NCI-H2081 treated with DMSO at 0.1 percent for 48 hours (cell line): ENCODE results near the gene COX7C.
"Not testable (repeated sequence)": the region's sequence is repeated elsewhere in the genome, so short reads cannot be mapped to it uniquely, and the experiment has no call there.

Source experiments
- DNase-seq: peaks from one replicate; lab custom pipeline; 2025; lab: John Stamatoyannopoulos, UW

Gene COX7C, protein sequence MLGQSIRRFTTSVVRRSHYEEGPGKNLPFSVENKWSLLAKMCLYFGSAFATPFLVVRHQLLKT

DNA sequence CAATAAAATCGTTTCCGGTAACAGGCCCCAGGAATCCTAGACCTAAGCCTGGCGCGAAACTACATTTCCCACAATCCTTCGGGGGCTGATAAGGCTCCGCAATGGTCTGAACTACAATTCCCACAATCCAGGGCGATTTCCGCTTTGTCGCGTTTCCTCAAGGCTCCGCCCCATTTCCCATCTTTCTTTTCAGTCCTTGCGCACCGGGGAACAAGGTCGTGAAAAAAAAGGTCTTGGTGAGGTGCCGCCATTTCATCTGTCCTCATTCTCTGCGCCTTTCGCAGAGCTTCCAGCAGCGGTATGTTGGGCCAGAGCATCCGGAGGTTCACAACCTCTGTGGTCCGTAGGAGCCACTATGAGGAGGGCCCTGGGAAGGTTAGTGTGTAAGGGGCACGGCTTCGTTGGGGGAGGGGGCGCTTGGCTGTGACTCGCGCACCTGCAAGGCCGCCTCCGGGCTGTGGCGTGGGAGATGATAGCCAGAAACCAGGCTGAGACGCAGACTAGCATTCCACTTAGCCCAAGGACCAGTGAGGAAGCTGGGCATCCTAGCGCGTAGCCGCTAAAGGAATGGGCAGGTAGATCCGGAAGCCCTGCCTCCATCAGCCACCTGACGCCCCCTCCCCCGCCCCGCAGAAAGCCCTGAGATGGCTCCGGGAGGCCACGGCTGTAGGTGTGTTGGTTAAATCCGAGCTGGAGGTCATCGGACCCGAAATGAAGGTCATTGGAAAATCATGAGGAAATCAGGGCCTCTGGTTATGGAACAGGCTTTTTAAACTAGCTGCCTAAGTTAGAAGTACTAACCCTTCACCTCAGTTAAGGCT lies at the start of gene COX7C:
COX7C (plus strand) TSS at position 186 of the 821 bp plus-strand sequence; CDS start at position 301, 115 bp downstream.
- peak; percentile 90 for DNase-seq

DNA sequence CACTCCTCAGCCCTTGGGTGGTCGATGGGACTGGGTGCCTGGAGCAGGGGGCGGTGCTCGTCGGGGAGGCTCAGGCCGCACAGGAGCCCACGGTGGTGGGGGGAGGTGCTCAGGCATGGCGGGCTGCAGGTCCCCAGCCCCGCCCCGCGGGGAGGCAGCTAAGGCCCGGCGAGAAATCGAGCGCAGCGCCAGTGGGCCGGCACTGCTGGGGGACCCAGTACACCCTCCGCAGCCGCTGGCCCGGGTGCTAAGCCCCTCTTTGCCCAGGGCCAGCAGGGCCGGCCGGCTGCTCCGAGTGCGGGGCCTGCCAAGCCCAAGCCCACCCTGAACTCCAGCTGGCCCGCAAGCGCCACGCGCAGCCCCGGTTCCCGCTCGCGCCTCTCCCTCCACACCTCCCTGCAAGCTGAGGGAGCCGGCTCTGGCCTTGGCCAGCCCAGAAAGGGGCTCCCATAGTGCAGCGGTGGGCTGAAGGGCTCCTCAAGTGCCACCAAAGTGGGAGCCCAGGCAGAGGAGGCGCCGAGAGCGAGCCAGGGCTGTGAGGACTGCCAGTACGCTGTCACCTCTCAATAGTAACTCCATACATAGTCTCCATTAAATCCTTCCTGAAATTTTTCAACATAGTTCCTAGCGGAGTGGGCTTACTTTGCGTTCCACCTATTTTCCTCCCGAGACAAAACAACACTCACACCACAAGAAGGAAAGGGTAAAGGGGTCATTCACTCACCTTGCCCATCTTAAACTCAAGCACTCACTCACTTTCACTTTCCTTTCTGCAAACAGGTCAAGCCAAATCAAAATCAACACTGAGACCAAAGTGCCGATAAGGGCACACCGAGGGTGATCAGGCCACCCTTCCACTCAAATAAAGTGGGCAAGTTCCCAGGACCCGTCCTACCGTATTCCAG lies 48.0 kb upstream of the COX7C start:
- DNase-seq = not testable (repeated sequence)

DNA sequence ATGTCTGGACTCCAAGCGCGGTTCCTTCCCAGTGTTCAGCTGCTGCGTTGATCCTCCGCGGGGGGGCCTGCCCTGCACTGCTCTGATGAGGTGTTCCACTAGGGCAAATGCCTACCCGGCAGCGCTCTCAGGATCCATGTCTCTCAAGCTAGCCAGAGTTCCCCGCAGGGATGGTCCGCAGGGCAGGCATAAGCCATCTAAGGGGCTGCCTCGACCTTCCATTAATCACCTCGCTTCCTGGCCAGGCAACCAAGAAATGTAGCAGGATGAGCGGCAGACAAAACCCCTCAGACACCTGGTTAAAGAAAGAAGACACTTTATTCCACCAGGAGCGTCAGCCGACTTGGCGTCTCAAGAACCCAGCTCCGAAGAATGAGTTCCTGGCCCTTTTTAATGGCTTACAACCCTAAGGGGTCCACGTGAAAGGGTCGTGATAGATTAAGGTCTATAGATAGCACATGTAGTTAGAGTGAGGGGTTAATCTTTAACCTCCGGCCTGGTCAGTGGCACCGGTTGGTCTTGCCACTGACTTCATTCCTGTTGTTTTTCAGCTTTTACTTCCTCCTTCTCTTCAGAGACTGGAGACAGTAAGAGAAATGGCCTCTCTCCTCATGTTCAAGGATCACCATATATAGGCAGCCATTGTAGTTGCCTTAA lies 47.2 kb upstream of the COX7C start:
- DNase-seq = no peak

DNA sequence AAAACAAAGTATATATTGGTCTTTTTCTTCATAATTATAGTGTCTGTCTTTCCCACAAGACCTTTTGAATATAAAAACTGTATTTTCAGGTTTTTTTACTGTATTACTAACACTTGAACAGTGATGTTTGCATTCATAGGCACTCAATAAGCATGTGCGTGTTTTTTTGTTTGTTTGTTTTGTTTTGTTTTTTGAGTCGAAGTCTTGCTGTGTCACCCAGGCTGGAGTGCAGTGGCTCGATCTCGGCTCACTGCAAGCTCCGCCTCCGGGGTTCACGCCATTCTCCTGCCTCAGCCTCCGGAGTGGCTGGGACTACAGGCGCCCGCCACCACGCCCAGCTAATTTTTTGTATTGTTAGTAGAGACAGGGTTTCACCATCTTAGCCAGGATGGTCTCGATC lies 46.6 kb upstream of the COX7C start:
- DNase-seq = not testable (repeated sequence)

DNA sequence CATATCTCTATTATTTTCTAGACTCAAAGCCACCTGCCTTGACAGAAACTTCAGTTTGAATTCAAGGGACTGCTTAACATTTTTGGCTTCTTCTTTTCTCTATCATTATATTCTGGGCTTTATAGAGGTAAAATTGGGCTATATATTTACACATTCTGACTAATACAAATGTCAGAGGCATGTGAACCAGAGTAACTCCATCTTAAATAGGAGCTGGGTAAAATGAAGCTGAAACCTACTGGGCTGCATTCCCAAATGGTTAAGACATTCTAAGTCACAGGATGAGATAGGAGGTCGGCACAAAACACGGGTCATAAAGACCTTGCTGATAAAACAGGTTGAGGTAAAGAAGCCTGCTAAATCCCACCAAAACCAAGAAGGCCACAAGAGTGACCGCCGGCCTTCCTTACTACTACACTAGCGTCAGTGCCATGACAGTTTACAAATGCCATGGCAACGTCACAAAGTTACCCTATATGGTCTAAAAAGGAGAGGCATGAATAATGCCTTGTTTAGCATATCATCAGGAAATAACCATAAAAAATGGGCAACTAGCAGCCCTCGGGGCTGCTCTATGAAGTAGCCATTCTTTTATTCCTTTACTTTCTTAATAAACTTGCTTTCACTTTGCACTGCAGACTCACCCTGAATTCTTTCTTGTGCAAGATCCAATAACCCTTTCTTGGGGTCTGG lies 44.8 kb upstream of the COX7C start:
- no peak for DNase-seq

DNA sequence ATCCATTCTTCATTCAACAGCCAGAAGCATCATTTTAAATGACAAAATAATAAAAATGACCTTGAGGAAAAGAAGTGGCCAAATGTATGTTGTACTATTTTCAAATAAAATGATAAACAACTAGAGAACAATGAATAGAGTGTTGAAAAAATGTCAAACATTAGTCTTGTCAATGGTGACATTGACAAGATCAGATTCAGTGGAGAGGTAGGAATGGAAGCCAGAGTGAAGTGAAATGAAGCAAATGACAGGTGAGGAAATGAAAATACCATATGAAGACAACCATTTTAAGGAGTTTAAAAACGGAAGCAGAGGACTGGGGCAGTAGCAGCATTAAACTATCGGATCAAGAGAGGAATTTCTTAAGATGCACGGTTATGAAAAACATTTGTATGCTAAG lies 38.2 kb upstream of the COX7C start:
- DNase-seq = no peak

DNA sequence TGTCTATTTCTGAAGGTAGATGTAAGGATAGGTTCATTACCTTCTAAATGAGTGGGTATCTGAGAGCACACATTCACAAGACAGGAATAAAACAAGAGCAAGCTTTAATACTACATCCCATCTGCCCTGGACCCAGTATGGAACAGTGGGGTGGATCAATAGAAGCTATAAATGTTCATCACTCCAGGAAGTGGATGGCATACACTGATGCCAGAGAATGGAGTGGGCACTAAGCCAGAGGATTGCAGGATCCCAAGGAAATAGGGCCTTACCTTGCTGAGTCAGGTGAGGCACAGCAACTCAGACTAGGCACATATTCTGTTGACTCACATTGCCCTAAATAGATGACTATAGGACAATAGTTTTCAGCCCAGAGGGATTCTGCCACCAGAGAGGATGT lies 21.3 kb upstream of the COX7C start:
- DNase-seq = no peak

DNA sequence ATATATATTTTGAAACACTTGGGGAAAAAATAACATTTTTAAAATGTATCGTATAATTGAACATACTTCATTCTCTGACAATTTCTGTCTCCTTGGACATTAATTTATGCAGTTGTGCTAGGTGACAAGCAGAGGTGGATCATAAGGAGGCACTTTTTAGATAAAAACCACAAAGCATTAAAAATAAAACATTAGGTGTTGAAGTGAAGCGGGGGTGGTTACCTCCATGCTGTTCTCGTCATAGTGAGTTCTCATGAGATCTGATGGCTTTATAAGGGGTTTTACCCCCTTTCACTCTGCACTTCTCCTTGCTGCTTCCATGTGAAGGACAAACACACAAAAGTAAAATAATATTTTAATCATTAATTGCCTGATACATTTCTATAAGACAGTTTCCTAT lies 11.9 kb upstream of the COX7C start:
- DNase-seq = no peak

DNA sequence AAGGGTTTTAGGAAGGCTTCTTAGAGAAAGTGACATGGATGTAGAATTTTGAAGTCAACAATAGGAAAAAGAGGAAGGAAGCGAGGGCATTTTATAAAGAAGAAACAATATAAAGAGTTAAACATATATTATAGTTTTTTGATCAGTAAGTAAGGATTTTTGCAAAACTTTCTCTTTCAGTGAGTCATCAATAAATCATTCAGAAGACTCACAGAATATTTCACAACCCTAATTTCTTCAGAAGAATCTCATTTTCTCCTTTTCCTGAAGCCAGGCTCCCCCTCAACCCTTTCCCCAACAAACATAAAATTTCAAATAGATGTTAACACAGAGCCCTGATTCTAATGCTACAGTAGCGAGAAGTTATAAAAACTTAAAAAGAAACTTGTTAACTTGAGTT lies 4.3 kb upstream of the COX7C start:
- no peak for DNase-seq

DNA sequence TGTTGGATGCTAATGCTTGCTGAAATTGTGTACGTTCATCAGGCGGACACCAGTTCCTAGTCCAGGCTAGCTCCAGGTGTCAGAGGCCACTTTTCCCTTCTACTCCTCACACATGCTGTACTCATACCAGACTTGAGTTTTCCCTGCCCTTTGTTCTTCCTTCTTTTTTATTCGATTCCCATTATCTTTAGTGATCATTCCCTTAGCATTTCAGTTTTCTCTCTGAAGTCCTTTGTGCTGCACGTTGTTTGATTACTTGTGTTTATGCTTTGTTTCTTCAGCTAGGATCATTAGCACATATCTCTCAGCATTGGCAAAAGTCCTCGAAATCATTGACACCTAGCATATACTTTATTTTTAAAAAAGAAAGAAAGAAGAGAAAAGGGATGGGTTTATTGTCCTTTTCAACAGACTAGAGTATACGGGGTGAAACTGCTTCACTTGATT lies 409 bp upstream of the COX7C start:
- no peak for DNase-seq

DNA sequence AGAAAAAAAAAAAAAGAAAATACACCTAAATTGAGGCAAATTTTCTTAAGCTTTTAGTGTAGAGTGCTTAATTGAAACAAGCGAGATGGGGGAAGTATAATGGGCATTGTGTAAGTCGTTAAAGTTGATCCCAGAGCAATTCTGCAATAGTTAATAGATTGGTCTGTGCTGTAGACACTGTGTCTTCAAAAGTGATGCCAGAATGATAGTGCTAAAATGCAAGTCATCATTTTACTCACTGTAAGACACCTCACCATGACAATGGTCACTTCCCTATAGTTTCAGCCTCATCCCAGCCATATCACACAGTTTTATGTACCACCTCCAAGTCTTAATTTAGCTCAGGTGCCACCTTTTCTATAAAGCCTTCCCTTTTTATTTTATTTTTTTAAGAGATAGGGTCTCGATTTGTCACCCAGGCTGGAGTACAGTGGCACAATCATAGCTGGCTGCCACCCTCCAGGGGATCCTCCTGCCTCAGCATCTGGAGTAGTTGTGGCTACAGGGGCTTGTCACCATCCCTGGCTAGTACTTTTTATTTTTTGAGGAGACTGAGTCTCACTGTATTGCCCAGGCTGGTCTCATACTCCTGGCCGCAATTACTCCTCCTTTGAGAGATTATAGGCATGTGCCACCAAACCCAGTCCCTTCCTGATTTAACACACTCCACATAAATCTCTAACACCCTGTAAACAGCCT lies 6.2 kb downstream of the COX7C start:
- no peak for DNase-seq

DNA sequence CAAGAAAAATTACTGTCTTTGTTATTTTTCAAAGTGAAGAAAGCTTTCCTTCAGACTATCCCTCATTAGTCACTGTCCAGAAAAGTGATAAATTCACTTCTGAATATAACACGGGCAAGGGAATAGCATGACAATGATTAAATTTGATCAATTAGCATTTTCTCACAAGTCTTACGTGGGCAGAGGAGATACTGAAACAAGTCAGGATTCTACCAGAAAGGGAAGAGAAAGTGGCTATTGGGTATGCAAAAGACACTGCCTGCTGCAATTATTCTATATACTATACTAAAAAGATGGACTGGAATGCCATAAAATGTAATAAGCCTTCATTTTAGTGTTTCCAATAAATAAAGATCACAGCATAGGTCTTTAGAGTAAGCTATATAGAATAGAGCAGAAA lies 7.4 kb downstream of the COX7C start:
- DNase-seq = no peak

DNA sequence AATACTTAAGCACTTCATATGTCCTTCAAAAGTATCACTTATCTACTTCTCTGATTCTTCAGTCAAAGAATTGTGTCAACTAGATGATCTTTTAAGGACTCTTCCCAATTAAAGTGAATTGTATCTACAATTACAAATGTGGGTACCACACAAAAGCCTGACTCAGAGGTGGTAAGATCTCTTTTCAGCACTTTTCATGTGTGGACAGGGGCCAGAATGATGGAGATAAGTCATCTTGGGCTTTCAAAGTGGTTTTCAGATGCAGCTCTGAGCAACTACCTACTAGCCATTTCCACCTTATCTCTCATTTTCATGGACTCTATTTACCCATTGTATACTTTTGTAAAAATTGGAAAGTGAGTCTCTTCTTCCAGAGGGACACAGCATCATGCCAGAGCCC lies 8.4 kb downstream of the COX7C start:
- DNase-seq = no peak

DNA sequence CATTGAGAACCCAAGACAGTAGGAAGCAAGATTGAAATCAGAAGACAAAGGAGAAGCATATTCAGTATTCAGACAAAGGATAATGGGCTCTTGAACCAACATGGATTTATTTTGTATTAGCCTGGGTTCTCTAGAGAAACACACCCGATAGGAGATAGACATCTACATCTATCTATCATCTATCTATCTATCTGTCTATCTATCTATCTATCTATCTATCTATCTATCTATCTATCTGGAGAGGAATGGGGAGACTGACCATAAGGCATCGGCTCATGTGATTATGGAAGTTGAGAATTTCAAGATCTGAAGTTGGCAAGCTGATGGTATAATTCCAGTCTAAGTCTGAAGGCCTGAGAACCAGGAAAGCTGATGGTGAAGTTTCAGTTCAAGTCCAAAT lies 13.4 kb downstream of the COX7C start:
- no peak for DNase-seq

DNA sequence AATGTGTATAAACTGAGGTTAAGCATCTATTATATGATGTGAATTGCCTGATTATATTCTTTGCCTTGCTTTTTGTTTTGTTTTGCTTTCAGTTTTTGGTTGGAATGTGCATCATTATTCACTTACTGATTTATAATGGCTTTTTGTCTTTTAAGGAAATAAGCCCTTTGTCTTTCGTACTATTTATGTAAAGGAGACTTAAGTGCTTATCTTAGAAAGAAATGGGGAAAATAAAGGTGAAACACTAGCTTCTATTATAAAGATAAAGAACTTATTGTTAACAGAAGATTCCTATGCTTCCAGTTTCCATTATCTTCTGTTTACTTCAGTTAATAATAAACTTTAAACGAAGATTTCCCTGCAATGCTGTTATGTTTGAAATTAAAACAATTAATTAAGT lies 23.3 kb downstream of the COX7C start:
- no peak for DNase-seq

DNA sequence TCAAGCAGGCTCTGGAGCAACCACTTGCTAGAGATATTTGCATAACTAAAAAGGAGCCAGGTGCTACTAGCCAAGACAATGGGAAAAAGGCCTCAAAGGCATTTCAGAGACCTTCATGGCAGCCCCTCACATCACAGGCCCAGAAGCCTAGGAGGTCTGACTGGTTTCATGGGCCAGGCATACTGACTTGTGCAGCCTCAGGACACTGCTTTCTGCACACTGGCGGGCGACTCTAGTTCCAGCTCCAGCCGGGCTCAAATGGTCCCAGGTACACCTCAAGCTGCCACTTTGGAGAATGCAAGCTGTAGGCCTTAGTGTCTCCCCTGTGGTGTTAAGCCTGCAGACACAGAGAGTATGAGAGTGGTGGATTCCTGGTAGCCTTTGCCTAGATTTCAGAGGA lies 27.1 kb downstream of the COX7C start:
- DNase-seq = no peak

DNA sequence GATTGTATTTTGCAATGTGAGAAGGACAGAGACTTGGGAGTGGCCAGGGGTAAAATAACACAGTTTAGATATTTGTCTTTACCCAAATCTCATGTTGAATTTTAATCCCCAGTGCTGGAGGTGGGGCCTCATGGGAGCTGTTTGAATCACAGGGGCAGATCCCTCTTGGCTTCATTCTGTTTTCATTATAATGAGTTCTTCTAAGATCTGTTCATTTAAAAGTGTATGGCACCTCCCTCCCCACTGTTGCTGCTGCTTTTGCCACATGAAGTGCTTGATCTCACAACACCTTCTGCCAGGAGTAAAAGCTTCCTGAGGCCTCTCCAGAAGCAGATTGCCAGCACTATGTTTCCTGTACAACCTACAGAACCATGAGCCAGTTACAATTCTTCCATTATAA lies 28.1 kb downstream of the COX7C start:
- DNase-seq = no peak

DNA sequence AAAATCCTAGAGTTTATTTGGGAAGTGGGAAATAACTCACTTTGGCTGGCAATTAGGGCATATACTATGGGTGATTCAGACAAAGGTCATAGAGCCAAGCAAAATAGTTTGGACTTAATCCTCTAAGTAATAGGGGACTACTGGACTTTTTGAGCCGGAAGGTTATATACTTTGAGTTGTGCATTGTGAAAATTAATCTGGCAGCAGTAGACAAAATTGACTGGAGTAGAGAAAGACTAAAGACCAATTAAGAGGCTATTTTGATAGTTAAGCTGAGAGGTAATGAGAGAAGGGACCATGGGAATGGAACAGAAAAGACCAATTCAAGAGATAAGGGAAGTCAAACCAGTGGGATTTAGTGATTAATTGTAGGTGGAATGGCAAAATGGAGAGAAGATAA lies 28.9 kb downstream of the COX7C start:
- DNase-seq = no peak

DNA sequence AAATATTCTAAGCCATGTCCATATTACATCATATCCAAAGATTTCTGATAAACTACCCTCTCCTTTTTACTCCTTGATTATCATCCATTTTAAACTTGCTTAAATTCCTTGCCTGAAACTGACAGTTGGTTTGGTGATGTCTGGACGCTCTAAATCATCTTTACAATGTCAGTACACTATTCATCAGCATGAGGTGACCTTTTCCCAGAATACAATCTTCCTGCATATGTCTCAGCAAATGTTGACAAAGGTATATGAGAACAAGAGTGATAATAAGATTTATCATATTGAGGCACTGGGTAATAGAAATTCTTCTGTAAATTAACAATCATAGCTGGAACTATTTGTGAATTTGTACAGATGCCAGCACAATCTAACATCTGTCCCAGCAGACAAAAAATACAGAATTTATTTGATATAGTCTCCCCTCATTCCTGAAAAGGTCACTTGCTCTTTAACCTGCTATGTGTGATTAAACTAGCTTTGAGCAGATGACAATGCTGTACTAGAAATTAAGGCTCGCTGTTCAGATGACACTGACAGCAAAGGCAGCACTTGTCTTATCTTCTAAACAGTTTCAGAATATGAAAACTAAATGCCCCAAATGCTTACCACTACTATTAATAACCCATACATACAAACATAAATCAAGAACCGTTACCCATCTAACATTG lies 32.2 kb downstream of the COX7C start:
- no peak for DNase-seq

DNA sequence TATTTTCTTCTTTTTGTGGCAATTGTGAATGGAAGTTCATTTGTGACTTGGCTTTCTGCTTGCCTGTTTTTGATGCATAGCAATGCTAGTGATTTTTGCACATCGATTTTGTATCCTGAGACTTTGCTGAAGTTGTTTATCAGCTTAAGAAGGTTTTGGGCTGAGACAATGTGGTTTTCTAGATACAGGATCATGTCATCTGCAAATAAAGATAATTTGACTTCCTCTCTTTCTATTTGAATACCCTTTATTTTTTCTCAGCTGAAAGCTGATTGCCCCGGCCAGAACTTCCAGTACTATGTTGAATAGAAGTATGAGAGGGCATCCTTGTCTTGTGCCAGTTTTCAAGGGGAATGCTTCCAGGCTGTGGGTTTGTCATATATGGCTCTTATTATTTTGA lies 43.0 kb downstream of the COX7C start:
- not testable (repeated sequence) for DNase-seq

DNA sequence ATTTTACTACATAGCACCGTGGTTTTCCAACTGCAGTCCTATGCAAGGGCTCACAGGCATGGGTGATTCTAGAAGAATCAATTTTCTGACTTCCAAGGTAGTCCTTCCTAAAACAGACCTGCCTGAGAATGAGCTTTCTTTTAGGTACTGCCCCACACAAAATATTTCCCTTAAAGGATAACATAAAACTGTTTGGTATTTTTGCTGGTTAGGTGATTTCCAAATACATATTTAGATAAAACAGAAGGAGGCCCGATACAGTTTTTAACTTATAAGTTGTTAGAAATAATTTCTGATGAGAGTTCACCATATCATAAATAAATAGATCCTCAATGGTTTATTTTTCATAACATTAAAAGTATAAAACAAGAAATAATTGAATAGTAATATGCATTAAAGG lies 46.4 kb downstream of the COX7C start:
- no peak for DNase-seq
